ENCODE results near the gene KCNT1.

DNA sequence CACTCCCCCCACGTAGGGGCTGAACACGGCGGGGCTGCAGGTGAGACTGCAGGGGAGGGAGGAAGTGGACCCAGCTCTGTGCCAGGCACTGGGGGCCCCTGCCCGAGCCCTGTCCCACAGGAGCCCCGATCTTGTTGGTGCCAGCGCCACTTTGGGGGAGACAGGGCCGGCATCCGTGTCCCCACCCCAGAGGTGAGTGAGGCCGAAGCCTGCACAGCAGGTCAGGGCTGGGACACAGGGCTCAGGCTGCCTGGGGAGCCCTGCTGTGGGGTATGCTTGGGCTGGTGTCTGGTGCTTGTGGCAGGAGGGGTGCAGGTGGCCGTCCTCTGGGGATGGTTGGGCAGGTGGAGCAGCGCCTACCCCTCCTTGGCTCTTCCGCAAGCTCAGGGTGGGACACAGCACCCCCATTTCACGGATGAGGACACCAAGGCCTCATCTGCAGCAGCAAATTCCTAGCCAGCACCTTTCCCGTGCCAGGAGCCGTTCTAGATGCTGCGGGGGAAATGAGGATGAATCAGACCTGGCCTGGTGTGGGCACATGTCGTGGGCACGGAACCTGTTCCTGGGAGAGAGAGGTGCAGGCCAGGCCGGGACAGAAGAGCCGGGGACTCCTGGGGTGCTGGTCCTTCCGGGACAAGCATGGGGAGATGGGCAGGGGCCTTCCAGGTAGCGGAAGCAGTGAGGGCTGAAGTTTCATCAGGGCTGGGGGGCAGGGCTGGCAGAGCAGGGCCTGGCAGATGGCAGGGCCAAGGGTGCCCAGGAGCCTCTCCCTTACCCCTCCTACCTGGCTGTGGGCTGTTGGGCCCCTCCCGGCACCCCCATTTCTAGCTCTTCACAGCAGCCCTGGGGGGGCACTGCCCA, 35.2 kb downstream of the KCNT1 start:
- TF ChIP-seq POLR2A (IDR thresholded peaks at IDR 0.05) (no peak), CTCF (IDR thresholded peaks at IDR 0.05) (no peak), POLR2AphosphoS5 (IDR thresholded peaks at IDR 0.05) (no peak)

Data from breast epithelium (tissue), 3 donors.